ENCODE data around the gene GABBR2. TPM values are rescaled to one million over a fixed set of nuclear protein-coding genes. Genes with fewer than 3 reads are reported as not detected.

The GABBR2 gene
- polyA plus RNA-seq, 1 of the 3 experiments (the other 2 are of a cell fraction) = not detected

DNA sequence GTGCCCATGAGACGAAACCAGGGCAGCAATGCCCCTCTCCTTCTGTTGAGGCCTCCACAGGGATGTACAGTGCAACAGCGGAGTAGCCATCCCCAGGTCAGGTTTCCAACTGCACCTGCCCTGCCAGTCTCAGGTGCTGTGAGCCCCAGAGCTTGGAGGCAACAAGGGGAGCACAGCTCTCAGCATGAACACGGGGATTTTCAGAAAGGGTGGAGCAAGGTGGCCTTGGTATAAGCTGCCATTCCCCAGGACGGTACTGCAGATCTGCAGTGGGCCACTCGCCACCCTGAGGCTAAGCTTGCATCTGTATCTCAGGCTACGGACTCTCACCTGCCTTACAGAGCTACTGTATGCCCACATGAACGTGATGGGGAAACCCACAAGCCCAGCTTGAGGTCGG is 103.6 kb downstream of the GABBR2 start:
- Histone ChIP-seq H4K20me1 (ENCODE audit: insufficient read depth) (no peaks in the 10 kb centered on the region), H3K79me2 (ENCODE audit: insufficient read depth) (no peaks in the 10 kb centered on the region), H3K4me2 (no peak overlapping the region), H3F3A (replicated peaks; ENCODE audit: insufficient read depth) (no peaks in the 10 kb centered on the region), H3K9ac (no peak overlapping the region), H3K36me3 (replicated peaks in 1 of 2; ENCODE audit: control insufficient read depth in 1 of 2, insufficient read depth in 2 of 2, low read length in 1 of 2) (no peaks in the 10 kb centered on the region), H3K9me3 (no peaks in the 10 kb centered on the region), H3K4me1 (ENCODE audit: control insufficient read depth in 1 of 2, insufficient read depth in 2 of 2, low read depth in 1 of 2, low read length in 1 of 2) (no peaks in the 10 kb centered on the region), H3K27me3 (ENCODE audit: insufficient read depth) (peaks cover 4% of the 10 kb centered on the region; the same call in 1 of the 2 replicates), H3K4me3 (ENCODE audit: low read depth in 2 of 2, low read length in 1 of 2) (no peak overlapping the region), H3K27ac (ENCODE audit: low read depth in 2 of 2, low read length in 1 of 2) (no peak overlapping the region), H3K9me2 (no peaks in the 10 kb centered on the region), H2AFZ (ENCODE audit: low read depth) (no peak overlapping the region)
- ChIA-PET CTCF (no interaction called here), POLR2A (no interaction called here)
- DNase-seq = no peak
- WGBS (ENCODE audit: low lambda C conversion rate) = 23% methylated on average over 5 of the region's 8 CpGs
- TF ChIP-seq MEF2A (IDR thresholded peaks at IDR 0.05; ENCODE audit: borderline replicate concordance, low read depth) (no peak), FOSL2 (IDR thresholded peaks at IDR 0.05; ENCODE audit: borderline replicate concordance, low read depth) (no peak), FOXM1 (IDR thresholded peaks at IDR 0.05; ENCODE audit: low read depth) (no peak), JUND (IDR thresholded peaks at IDR 0.05) (no peak), ELF1 (IDR thresholded peaks at IDR 0.05) (no peak), RAD21 (IDR thresholded peaks at IDR 0.05; ENCODE audit: low read length) (no peak), EP300 (IDR thresholded peaks at IDR 0.05; ENCODE audit: borderline replicate concordance in 1 of 2, low read depth in 1 of 2, low read length in 1 of 2) (no peak), EZH2phosphoT487 (IDR thresholded peaks at IDR 0.05; ENCODE audit: borderline replicate concordance, low read depth) (no peak), GATA2 (CRISPR knock-in tag; IDR thresholded peaks at IDR 0.05) (no peak), CHD2 (IDR thresholded peaks at IDR 0.05; ENCODE audit: low read length, partially characterized antibody) (no peak)
- TF ChIP-seq, protein P1, sequence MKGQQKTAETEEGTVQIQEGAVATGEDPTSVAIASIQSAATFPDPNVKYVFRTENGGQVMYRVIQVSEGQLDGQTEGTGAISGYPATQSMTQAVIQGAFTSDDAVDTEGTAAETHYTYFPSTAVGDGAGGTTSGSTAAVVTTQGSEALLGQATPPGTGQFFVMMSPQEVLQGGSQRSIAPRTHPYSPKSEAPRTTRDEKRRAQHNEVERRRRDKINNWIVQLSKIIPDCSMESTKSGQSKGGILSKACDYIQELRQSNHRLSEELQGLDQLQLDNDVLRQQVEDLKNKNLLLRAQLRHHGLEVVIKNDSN (IDR thresholded peaks at IDR 0.05; ENCODE audit: borderline replicate concordance, low read depth) = no peak

DNA sequence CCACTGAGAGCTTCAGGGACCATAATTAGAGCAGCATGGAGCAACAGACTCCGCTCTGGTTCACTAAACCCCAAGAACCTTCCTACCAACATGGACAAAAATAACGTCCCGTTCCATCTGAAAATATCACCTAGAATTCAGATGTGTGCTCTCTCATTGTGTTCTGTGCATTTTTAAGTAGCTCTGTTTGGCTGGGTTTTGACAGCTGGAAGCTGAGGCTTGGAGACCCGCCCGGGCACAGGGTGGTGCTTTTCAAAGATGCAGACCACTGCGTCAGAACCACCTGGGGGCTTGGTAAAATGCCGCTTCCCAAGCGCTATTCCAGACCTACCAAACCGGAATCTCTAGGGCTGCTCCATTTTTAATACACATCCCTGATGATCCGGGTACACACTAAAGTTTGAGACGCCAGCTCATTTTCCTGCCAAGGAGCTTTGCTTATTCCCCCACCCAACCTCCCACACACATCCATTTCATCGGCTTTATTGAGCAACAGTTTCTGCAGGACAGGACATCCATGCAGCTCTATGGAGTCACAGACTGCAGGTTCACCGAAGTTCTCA is 104.8 kb downstream of the GABBR2 start:
- Histone ChIP-seq H3K9me3 (no peaks in the 10 kb centered on the region), H3F3A (replicated peaks; ENCODE audit: insufficient read depth) (no peaks in the 10 kb centered on the region), H3K9me2 (no peaks in the 10 kb centered on the region), H4K20me1 (ENCODE audit: insufficient read depth) (no peaks in the 10 kb centered on the region), H2AFZ (ENCODE audit: low read depth) (no peak overlapping the region), H3K27ac (ENCODE audit: low read depth in 2 of 2, low read length in 1 of 2) (no peak overlapping the region), H3K4me3 (ENCODE audit: low read depth in 2 of 2, low read length in 1 of 2) (no peak overlapping the region), H3K4me1 (ENCODE audit: control insufficient read depth in 1 of 2, insufficient read depth in 2 of 2, low read depth in 1 of 2, low read length in 1 of 2) (no peaks in the 10 kb centered on the region), H3K36me3 (replicated peaks in 1 of 2; ENCODE audit: control insufficient read depth in 1 of 2, insufficient read depth in 2 of 2, low read length in 1 of 2) (no peaks in the 10 kb centered on the region), H3K27me3 (ENCODE audit: insufficient read depth) (peaks cover 4% of the 10 kb centered on the region; the same call in 1 of the 2 replicates), H3K4me2 (no peak overlapping the region), H3K9ac (no peak overlapping the region), H3K79me2 (ENCODE audit: insufficient read depth) (no peaks in the 10 kb centered on the region)
- WGBS (ENCODE audit: low lambda C conversion rate) = 49% methylated on average over 11 of the region's 13 CpGs
- CTCF ChIA-PET = no interaction called here
- TF ChIP-seq, protein P1 (IDR thresholded peaks at IDR 0.05; ENCODE audit: borderline replicate concordance, low read depth) = no peak
- TF ChIP-seq RCOR1 (IDR thresholded peaks at IDR 0.05; ENCODE audit: low read length) (no peak), YY1 (IDR thresholded peaks at IDR 0.05; ENCODE audit: low read depth) (no peak), CHD2 (IDR thresholded peaks at IDR 0.05; ENCODE audit: low read length, partially characterized antibody) (no peak), RAD21 (IDR thresholded peaks at IDR 0.05; ENCODE audit: low read length) (no peak), JUND (IDR thresholded peaks at IDR 0.05) (no peak), NFIC (IDR thresholded peaks at IDR 0.05; ENCODE audit: borderline replicate concordance) (no peak), FOXJ3 (CRISPR knock-in tag; IDR thresholded peaks at IDR 0.05) (no peak)
- TF ChIP-seq, protein P2, sequence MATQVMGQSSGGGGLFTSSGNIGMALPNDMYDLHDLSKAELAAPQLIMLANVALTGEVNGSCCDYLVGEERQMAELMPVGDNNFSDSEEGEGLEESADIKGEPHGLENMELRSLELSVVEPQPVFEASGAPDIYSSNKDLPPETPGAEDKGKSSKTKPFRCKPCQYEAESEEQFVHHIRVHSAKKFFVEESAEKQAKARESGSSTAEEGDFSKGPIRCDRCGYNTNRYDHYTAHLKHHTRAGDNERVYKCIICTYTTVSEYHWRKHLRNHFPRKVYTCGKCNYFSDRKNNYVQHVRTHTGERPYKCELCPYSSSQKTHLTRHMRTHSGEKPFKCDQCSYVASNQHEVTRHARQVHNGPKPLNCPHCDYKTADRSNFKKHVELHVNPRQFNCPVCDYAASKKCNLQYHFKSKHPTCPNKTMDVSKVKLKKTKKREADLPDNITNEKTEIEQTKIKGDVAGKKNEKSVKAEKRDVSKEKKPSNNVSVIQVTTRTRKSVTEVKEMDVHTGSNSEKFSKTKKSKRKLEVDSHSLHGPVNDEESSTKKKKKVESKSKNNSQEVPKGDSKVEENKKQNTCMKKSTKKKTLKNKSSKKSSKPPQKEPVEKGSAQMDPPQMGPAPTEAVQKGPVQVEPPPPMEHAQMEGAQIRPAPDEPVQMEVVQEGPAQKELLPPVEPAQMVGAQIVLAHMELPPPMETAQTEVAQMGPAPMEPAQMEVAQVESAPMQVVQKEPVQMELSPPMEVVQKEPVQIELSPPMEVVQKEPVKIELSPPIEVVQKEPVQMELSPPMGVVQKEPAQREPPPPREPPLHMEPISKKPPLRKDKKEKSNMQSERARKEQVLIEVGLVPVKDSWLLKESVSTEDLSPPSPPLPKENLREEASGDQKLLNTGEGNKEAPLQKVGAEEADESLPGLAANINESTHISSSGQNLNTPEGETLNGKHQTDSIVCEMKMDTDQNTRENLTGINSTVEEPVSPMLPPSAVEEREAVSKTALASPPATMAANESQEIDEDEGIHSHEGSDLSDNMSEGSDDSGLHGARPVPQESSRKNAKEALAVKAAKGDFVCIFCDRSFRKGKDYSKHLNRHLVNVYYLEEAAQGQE (IDR thresholded peaks at IDR 0.05; ENCODE audit: low read depth, low read length) = no peak
- DNase-seq = no peak
- POLR2A ChIA-PET = no interaction called here
